ENCODE data around the gene PPFIBP1.

Gene PPFIBP1

GRCh38 chr12:27513155-27513824, 10.7 kb upstream of the PPFIBP1 start:
- no peak for TF ChIP-seq CTCF (IDR thresholded peaks at IDR 0.05; ENCODE audit: low read depth, low read length, missing control alignments)
- in situ Hi-C loops (cut with HindIII; ENCODE audit: low pct_ligation_motif_present, low sequenced_read_pairs) = no loop called here

GRCh38 chr12:27515671-27516070, 8.3 kb upstream of the PPFIBP1 start:
- Histone ChIP-seq H3K27ac (no peak overlapping the region), H3K36me3 (replicated peaks) (no peaks in the 10 kb centered on the region), H3K27me3 (replicated peaks) (no peaks in the 10 kb centered on the region), H3K4me3 (ENCODE audit: low read depth, low read length) (no peak overlapping the region)
- no peak for TF ChIP-seq CTCF (IDR thresholded peaks at IDR 0.05; ENCODE audit: low read depth, low read length, missing control alignments)
- in situ Hi-C loops (cut with HindIII; ENCODE audit: low pct_ligation_motif_present, low sequenced_read_pairs) = no loop called here
- no peak for DNase-seq

More at GRCh38 chr12:27513155-27513824, 10.7 kb upstream of the PPFIBP1 start:
- Histone ChIP-seq H3K4me3 (ENCODE audit: low read depth, low read length) (no peak overlapping the region), H3K36me3 (replicated peaks) (no peaks in the 10 kb centered on the region), H3K27me3 (replicated peaks) (no peaks in the 10 kb centered on the region), H3K27ac (no peak overlapping the region)
- DNase-seq = no peak

GRCh38 chr12:27516625-27517024, 7.4 kb upstream of the PPFIBP1 start:
- TF ChIP-seq CTCF (IDR thresholded peaks at IDR 0.05; ENCODE audit: low read depth, low read length, missing control alignments) = no peak
- no peaks in the 10 kb centered on the region for H3K36me3 ChIP-seq (replicated peaks)
- DNase-seq = no peak
- in situ Hi-C loops (cut with HindIII; ENCODE audit: low pct_ligation_motif_present, low sequenced_read_pairs) = no loop called here
- no peaks in the 10 kb centered on the region for H3K27me3 ChIP-seq (replicated peaks)
- no peak overlapping the region for H3K4me3 ChIP-seq (ENCODE audit: low read depth, low read length)
- H3K27ac ChIP-seq = no peak overlapping the region

- DNase-seq = no peak
- Histone ChIP-seq H3K4me3 (ENCODE audit: low read depth, low read length) (no peak overlapping the region), H3K27ac (no peak overlapping the region), H3K27me3 (replicated peaks) (no peaks in the 10 kb centered on the region), H3K36me3 (replicated peaks) (no peaks in the 10 kb centered on the region)
- no peak for TF ChIP-seq CTCF (IDR thresholded peaks at IDR 0.05; ENCODE audit: low read depth, low read length, missing control alignments)
- in situ Hi-C loops (cut with HindIII; ENCODE audit: low pct_ligation_motif_present, low sequenced_read_pairs) = no loop called here
Observed at GRCh38 chr12:27517546-27517945, 6.5 kb upstream of the PPFIBP1 start.

- Histone ChIP-seq H3K27ac (no peak overlapping the region), H3K4me3 (ENCODE audit: low read depth, low read length) (no peak overlapping the region), H3K36me3 (replicated peaks) (no peaks in the 10 kb centered on the region), H3K27me3 (replicated peaks) (no peaks in the 10 kb centered on the region)
- in situ Hi-C loops (cut with HindIII; ENCODE audit: low pct_ligation_motif_present, low sequenced_read_pairs) = no loop called here
- TF ChIP-seq CTCF (IDR thresholded peaks at IDR 0.05; ENCODE audit: low read depth, low read length, missing control alignments) = no peak
- no peak for DNase-seq
Observed at GRCh38 chr12:27517961-27518665, 5.9 kb upstream of the PPFIBP1 start.

All from brain microvascular endothelial cell (primary cell).